ENCODE data around the gene LPP.

The LPP gene

DNA sequence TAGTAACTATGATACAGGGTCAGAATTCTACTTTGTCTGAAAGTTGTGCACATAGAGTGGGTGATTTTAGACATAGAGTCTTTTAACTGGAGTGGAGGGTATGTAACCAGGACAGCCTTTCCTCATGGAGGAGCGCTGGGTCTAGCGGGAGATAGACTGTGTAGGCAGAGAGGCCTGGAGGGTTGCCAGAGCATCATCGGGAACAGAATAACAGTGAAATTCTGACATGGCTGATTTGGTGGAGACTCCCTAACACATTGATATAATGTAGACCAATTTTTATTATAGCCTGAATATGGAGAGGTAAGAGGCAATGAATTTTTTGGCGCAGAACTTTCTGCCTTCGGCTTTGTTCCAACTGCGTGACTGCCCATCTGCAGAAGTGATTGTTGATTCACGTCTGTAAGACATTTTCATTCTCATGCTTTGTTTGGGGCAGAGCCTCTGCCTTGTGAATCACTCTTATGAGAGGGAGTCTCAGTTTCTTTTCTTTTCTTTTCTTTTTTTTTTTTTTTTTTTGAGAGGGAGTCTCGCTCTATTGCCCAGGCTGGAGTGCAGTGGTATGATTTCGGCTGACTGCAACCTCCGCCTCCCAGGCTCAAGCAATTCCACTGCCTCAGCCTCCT is 16.0 kb downstream of the LPP start:
- DNase-seq (ENCODE audit: low read depth) = no peak

DNA sequence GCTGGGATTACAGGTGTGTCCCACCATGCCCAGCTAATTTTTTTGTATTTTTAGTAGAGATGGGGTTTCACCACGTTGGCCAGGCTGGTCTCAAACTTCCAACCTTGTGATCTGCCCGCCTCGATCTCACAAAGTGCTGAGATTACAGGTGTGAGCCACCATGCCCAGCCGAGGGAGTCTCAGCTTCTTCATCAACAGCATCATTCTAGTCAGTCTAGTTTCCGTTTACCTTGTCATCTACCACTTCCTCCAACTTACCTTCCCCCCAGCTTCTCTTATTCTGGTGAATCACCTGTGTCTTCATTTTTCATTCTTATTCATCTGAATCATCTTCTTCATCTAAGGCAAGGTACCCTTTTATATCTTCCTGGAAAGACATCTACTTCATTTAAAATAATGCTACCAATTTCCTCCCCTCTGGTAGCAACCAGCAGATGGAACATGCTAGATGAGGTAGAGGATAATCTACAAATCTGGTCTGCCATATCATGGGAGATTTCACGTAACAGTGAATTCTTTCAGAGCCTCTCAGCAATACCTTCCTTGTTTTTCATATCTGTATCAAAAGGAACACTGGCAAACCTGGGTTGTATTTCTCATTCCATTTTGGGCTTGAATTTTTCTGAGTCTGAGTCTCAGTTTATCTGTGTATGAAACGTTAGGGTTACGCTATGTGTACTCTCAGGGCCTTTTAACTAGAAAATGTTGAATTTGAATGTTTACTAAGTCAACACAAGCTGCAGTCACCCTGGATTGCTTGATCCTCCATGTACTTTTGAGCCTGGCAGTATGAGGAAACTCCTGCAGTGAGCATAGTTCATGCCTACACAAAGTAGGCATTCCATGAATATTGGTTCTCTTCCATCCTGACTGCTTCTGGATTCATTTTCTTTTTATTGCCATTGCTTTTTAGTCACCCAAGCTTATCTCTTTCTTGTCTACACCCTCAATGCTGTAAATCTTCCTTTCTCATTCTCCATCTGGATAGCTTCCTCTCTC is 16.8 kb downstream of the LPP start:
- no peak for DNase-seq (ENCODE audit: low read depth)

DNA sequence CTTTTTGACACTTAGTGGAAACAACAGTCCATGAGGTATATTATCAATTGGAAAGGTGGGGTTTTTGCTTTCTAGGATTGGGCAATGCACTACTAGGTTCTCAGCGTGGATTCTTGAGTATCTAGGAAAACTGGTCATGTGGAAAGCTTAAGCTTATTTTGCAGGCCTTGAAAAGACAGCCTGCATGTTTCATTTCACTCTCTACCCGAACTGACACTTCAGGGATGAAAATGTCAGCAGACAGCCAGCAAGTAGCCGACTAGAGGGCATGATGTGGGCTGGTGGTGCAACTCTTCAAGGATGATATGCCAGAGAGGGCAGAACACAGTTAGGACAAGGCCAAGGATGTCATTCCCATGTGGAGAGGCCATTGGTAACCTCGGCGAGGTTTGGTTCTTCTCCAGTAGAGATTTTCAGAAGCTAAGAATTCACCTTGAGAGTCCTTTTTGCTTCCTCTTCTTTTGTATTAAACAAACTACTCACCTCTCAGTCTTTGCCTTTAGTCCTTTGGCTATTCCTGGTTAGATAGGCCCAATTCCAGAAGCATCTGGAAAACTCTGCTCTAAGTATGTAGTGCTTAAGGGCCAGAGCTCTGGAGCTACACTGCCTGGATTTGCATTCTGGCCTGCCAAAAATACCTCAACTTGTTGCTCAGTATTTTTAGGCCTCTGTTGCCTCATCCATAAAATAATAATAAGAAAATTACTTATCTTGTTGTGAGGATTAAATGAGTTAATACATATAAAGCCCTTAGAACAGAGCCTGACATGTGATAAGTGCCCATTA is 17.9 kb downstream of the LPP start:
- DNase-seq (ENCODE audit: low read depth) = no peak

DNA sequence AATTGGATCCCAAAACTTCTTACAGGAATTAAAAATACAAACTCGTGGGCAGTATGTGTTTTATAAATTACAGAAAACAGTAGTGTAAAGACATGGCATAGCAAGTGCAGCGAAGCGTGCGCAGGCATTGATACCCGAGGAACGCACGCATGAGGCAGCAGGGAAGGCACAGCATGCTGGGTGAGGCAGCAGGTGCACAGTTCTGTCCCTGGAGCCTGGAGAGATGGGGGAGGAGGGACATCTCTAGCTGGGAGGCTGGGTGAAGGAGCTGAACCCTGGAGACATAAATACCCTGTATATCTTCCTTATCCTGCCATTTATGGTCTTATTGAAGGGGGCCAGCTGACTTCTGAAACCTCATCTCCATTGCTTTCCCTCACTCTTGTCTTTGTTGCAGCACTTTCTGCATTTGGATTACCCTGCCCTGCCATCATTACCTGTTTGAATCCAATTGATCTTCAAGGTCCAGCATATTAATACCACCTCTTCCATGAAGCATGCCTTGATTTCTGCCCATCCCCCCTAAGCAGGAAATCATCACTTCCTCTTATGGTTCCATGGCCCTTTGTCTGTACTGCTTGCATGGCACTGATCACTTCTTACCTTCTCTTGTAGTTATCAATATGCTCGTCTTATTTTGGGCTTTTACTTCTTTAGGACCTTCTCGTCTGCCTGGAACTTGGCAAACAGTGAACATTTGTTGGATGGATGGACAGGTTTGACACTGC is 20.5 kb downstream of the LPP start:
- no peak for DNase-seq (ENCODE audit: low read depth)

DNA sequence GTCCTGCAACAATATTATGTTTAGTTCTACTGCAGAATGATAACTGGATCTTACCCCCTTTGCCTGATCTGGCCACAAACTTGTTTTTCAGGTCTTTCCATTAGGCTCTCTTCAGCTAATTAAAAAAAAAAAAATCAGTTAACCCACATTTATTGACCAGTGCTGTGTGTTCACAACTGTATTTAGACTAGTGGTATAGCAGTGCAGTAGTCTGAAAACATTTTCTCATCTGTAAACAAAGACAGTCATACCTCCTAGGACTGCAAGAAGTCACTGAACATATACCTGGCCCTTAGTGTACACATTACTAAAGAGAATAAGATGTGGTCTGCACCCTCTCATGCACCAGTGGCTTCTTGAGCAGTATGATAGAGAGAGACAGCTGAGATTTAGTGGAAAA is 22.5 kb downstream of the LPP start:
- no peak for DNase-seq (ENCODE audit: low read depth)

DNA sequence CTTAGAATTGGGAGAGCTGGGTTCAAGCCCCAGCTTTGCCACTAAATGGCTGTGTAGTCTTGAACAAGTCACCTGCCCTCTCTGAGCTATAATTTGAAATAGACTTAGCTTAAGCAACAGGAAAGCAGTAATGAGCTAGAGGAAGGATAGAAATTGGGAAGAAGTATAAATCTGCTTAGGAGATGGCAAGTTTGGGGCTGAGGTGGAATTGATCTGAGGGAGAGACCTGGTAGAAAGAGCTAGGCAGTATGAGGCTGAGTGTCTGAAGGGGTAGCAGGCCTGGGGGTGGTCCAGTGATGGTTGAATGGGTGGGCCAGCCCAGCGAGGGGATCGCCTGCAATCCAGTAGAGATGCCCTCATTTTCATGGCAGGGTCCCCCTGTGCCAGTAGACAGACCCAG is 22.9 kb downstream of the LPP start:
- DNase-seq (ENCODE audit: low read depth) = no peak

DNA sequence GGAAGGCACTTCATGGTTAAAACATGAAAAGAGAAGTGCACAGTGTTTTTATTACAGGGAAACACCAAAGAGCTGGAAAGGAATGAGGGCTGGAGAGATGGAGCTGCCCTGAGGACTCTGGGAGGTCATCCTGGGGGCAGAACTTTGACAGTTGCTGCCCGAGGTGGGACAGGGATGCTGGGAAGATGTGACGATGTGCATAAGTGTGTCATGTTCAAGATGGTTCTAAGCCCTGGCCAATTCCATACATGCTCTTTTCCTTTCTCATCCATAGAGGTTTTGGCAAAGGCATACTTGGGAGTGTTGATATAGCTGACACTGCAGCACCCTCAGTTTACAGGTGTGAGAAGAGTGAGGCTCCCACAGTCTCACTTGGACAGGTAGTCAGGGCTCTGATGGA is 23.8 kb downstream of the LPP start:
- DNase-seq (ENCODE audit: low read depth) = no peak

DNA sequence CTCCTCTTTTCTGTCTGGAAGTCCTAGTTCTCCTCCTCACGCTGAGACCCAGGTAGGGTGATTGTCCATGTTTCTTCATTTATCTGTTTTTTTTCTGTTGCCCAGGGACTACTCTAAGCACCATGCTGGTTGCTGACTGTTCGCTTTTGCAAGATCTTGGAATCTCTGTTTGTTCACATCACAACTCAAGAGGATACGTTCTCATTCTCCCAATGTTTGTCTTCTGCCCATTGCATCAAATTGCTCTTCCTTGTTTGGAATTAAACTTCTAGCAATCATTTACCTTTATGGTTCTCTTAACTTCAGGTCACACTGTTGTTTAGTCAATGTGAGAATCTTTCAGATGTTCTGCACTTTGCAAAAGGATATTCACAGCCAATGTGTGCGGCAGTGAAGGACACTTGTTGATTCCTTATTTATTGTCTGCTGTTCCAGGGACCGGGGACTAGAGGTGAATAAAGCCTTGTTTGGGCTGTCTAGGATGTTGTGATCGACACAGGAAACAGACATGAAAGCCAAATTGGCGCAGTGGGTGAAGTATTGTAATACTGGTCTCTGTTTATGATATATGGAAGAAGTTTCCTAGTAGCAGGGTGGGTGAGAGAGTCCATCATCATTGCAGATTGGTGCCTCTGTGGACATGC is 24.5 kb downstream of the LPP start:
- DNase-seq (ENCODE audit: low read depth) = no peak

DNA sequence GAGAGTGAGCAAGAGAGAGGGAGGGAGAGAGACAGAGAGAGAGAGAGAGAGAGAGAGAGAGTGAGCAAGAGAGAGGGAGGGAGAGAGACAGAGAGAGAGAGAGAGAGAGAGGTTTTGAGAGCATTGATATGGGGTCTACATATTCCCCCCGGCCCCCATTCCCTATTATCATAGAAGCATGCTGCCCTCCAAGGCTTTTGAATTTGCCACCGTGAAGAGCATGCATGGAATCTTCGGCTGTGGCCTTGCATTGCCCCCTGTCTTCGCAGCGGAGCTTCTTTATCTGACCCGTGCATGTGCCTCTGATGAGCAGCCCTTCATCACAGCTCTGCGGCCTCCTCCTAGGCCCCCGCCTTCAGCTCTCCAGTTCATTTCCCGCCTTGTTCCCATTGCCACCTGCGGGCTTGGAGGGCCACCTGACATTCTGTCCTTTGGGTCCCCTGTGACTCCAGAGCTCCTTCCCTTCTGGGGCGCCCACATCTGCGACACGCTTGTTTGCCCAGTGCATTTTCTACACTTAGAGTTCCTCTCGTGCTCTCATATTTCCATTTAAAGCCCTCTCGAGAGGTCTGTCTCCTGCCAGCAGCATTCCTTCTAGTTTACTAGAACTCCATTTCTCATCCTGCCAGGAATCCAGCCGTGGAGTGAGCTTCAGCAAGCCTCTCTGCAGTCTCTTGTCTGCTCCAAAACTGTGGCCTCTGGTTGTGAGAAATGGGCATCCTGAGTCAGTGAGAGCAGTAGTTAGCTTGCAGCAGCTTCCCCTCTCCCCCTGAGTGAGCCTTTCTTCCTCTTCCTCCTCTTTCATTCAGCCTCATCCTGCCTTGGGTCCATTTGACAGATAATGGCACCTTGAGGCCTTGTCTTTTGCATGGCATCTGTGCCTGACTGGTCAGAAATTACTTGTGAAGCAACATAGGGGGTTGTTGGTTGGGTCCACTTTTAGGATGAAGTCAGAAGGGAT is 25.3 kb downstream of the LPP start:
- no peak for DNase-seq (ENCODE audit: low read depth)

DNA sequence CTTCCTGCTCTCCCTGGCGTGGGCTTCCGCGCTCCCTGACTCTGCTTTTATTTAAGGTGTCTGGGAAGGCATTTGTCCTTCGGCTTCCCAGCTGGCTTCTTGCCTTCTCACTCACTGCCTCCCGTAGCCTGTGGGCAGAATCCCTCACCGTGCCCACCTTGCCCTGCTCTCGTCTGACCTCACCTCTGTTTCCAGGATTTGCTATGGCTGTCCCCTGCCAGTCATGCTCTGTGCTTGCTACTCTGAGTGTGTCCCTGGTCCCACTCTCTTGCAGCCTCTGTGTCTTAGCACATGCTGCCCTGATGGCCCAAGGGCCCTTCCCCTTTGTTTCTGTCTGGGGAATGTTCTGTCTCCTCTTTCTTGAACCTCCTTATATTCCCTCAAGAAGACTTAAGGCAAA is 26.2 kb downstream of the LPP start:
- no peak for DNase-seq (ENCODE audit: low read depth)

DNA sequence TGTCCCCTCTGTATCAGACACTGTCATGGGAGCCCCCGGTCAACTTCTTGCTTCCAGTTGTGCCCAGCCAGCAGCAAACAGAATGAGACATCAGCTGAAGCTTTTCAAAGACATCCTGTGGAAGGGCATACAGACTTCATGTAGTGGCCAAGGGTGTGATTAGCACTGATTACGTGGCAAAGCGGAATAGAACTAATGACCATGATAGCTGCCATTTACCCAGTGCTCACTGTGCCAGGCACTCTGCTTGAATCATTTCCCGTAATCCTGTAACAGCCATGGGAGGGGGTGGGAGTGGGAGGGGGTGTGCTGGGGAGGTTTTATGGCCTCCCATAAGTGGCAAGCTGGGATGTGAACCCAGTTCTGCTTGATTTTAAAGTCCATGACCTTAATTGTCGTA is 29.5 kb downstream of the LPP start:
- no peak for DNase-seq (ENCODE audit: low read depth)

DNA sequence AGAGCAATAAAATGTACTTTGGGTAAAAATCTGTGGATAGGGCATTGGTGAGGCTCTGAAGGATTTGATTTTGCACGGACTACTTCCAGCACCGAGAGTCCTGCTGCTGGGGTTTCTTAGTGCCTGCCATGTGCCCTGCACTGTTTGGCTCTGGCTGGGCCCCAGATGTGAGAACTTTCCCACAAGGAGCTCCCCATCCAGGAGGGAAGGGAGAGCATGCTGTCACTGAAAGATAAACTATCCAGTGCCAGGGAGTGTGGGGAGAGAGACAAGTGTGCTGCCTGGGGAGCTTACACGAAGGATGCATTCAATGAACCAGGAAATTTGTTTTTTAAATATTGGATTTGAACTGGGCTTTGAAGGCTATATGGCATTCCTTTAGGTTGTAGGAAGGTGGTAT is 30.2 kb downstream of the LPP start:
- no peak for DNase-seq (ENCODE audit: low read depth)

DNA sequence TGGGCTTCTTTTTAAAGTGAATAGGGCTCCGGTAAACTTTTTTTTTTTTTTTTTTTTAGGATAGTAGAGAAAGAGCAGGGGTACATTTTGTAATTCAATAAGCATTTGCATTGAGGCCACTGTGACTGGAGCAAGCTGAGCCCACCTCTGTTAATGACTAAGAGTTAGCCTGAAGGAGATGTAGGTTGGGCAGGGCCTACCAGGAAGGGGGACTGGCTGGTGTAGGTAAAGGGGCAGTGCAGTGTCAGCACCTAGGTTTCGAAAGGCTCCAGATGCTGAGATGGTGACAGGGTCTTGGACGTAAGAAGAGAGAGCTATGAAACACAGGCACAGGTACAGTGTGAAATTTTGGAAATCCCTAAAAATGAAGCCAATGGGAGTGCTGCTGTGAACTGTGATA is 30.7 kb downstream of the LPP start:
- no peak for DNase-seq (ENCODE audit: low read depth)

DNA sequence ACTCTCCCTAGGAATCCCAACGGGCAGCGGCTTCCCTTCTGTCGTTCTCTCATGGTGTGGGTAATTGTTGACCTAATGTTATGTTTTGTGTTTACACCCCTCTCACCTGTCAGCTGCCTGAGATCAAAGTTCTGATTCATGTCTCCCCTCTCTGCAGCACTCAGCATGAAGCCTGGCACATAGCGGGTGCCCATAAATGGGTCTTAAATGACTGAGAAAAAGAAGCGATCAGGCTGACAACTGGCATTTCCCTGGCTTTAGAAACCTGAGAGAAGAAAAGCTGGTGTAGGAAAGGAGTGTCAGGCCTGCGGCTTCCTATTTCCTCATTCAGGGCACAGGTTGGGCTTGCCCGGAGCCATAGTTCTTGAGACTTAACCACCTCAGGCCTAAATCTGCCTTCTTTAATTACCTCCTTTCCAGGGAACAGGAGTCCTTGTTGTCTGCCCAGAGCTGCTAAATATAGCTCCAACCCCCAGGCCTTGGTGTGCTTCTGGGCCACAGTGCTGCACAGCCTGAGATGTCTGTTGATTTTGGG is 31.8 kb downstream of the LPP start:
- no peak for DNase-seq (ENCODE audit: low read depth)

DNA sequence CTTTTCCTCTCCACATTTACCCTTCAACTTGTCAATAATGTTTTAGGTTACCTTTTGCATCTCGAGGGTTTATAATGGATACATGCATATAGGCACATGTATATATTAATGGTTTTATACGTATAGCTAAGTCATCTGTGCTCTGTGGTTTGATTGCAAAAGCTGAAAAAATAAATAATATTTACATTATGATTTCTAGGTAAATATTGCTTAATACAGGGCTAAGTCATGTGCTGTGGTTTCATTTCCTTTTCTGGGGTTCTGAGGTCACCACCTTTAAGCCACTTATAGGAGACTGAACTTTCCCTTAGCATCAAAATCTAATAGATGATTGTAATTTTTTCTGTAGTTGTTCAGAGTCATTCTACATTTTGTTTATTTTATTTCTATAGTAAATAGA is 33.1 kb downstream of the LPP start:
- no peak for DNase-seq (ENCODE audit: low read depth)

DNA sequence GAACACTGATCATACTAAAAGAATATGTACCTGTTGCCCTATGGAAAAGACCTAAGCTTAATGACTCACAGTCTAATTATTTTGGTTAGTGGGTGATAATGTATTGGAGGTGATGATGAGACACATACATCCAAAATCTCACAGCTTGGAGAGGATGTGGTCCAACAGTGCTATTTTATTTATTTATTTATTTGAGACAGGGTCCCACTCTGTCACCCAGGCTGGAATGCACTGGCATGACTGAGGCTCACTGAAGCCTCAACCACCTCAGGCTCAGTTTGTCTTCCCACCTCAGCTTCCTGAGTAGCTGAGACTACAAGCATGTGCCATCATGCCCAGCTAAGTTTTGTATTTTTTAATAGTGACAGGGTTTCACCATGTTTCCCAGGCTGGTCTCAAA is 35.0 kb downstream of the LPP start:
- no peak for DNase-seq (ENCODE audit: low read depth)

DNA sequence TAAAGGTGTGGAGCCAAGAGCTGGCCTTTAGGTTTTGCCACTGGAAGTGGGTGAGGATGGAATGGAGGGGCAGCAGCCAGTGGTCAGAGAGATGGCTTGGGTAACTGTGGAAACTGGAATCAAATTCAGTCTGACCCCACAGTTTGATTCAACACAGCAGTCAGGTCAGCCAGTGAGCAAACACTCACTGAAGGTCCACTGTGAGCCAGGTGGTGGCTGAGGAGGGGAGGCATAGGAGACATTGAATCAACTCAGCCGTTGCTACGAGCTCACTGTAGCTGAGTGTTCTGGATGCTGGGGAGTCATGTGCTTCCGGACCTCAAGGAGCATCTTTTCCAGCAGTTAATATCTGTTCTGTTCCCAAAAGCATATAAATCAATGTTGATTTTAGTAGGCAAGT is 37.5 kb downstream of the LPP start:
- no peak for DNase-seq (ENCODE audit: low read depth)

DNA sequence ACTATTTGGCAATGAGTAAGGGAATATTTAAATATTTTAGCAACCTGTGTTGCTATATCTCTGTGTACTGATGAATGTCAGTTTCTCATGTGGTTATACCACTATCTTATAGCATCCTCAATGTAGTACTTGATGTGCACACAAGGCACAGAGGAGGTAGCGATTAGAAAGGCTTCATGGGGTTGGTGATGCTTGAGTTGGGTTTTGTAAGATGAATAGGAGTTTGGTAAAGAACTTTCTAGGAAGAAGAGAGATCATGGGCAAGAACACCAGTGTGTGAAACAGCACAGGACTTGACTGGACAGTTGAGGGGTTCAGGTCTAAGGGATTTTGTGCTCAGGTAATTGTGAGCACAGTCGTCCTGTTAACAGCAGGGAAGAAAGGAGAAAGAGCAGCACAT is 38.1 kb downstream of the LPP start:
- DNase-seq (ENCODE audit: low read depth) = no peak

DNA sequence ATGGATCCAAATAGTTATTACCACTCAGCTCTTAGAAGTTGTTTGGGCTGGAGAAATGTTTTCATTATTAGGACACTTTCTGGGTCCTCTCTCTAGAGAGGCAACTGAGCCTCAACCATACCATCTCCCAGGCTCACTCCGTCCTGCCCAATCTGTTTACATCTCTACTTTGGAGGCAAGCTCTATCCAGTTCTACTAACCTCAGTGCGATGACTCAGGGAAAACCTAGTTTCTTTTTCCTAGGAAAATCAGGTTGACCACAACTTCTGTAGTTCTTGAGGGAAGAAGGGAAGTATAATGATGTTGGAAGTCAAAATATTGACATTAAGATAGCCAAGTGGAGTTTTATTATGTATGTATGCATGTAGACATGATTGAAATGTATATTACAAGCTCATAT is 40.4 kb downstream of the LPP start:
- DNase-seq (ENCODE audit: low read depth) = no peak

Measured in non-pigmented ciliary epithelial cell (primary cell).